TTC549 (cell line): ENCODE results near the gene CMC4.

Source experiments
- FAIRE-seq: peaks from 2 replicates; lab custom pipeline; 2012; peaks lifted over from hg19 to GRCh38; lab: Jason Lieb, UNC

The CMC4 gene, protein sequence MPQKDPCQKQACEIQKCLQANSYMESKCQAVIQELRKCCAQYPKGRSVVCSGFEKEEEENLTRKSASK

DNA sequence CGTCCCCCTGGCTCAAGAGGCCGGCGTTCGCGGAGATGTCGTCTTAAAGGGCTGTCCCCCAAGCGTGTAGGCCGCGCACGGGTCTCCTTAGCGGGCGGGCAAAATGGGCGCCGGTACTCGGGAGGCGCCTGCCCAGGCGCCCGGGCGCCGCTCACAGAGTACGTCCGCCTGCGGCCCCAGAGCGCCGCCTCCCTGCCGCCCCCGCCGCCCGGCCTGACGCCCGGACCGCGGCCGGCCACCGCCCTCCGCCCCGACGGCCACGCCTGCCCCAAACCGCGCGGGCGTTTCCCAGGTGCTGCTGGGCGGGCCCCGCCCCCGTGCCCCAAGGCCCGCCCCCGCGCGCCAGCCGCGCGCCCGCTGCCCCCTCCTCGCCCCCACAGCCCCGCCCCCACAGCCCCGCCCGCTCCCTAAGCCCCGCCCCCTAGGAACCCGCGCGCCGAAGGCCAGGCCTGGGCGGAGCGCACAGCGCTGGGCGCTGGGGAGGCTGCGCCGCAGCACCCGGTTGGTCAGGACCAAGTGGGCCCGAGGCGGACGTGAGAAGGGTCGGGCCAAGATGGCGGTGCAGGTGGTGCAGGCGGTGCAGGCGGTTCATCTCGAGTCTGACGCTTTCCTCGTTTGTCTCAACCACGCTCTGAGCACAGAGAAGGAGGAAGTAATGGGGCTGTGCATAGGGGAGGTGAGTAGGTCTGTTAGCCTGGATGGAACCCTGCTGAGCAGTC lies at the start of gene CMC4, which contains the start of the genes BRCC3 and MTCP1:
Gene CMC4 (minus strand): TSS at position 162 of the 719 bp plus-strand sequence. CDS start 7,113 bp downstream, outside the sequence.
Gene BRCC3 (plus strand): TSS at position 534 of the 719 bp plus-strand sequence. CDS start 20 bp downstream, at position 554.
Gene MTCP1 (minus strand): TSS at position 162 of the 719 bp plus-strand sequence. CDS start 5,126 bp downstream, outside the sequence.
- FAIRE-seq: no peak

DNA sequence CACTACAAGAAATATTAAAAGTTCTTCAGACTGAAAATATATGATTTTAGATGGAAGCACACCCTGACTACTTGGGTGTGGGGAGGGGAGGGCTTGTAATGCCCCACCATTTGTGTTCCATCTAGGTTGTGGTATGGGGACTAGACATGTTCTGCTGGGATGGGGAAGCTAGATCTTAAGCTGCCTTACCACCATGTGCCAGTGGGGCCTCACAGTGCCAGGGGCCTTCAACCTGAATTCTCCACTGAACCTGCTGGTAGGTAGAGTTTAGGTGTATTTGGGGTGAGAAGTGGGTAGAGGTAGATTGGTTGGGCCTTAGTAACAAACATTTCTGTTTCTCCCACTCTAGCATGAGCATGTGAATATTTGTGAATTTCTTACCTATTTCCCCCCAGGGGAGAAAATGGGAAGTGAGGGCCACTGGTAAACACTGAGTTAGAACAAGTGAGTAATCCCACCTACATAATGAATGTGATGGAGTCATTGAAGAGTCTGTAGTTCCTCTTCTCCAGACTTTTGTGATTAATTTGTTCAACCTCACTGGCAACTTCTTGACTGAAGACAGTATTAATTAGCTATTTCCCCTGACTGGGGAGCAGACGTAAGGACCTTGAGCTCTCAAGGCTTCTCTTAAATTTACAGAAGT lies 44.4 kb upstream of the CMC4 start:
- no peak for FAIRE-seq

DNA sequence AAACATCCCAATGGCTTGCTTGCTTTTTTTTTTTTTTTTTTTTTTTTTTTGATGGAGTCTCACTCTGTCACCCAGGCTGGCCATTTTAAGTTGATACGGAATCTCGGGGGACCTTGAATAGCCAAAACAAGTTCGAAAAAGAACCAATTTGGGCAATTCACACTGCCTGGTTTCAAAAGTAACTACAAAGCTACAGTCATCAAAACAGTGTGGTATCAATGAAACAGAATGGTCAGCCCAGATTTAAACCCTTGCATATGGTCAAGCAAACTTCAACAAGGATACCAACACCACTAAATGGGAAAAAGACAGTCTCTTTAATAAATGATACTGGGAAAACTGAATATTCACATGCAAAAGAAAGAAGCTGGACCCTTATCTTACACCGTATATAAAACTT lies 42.2 kb upstream of the CMC4 start:
- FAIRE-seq: no peak

DNA sequence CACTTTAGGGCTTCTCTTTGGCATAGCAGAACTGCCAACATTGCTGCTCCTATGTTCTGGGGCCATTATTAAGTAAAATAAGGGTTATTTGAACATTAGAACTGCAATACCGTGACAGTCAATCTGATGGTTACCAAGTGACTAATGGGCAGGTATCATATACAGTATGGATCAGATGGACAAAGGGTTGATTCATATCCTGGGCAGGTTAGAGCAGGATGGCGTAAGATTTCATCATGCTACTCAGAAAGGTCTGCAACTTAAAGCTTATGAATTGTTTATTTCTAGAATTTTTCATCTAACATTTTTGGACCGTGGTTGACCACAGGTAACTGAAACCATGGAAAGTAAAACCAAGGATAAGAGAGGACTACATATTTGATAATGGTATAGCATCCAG lies 41.2 kb upstream of the CMC4 start:
- FAIRE-seq: no peak

DNA sequence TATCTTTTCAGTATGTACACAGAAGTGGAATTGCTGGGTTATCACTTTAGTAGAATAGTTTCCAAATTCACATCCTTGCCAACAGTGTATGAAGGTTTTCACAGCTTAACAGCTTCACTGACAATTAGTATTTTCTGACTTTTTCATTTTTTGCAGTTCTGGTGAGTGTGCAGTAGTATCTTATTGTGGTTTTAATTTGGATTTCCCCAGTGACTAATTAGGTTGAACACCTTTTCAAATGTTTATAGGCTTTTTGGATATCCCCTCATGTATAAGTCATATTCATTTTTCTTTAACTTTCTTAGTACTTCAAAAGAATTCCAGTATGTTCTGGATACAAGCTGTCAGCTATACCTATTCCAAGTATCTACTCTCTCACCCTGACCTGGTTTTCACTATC lies 37.5 kb upstream of the CMC4 start:
- no peak for FAIRE-seq

GRCh38 chrX:155105919-155106318 lies 35.0 kb upstream of the CMC4 start:
- no peak for FAIRE-seq

DNA sequence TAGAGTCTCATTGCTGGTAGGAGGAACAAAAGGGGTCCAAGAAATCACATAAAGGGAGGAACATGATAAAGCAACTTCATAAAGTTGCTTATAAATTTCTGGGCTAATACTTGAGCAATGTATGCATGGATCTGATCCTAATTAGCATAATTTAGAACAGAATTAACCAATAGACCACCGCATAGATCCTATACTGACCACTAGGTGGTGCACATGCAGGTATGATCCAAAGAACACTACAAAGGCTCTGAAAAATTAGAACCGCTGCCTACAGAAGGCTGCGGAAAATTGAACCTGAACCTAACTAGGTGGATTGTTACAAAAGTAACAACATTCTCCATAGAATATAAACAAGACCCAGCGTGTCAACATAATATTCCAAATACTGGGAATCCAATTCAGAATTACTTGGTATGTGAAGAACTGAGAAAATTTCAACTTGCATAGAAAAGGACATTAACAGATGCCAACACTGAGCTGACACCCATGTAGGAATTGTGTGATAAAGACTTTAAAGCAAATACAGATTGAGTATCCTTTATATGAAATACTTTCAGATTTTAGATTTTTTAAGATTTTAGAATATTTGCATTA lies 23.6 kb upstream of the CMC4 start:
- no peak for FAIRE-seq

GRCh38 chrX:155086961-155087735 lies 16.2 kb upstream of the CMC4 start:
- no peak for FAIRE-seq

GRCh38 chrX:155086202-155086840 lies 15.4 kb upstream of the CMC4 start:
- no peak for FAIRE-seq

- no peak for FAIRE-seq
Observed at GRCh38 chrX:155071694-155072280, 851 bp upstream of the CMC4 start.

GRCh38 chrX:155070663-155070974 lies 317 bp downstream of the CMC4 start:
- no peak for FAIRE-seq

DNA sequence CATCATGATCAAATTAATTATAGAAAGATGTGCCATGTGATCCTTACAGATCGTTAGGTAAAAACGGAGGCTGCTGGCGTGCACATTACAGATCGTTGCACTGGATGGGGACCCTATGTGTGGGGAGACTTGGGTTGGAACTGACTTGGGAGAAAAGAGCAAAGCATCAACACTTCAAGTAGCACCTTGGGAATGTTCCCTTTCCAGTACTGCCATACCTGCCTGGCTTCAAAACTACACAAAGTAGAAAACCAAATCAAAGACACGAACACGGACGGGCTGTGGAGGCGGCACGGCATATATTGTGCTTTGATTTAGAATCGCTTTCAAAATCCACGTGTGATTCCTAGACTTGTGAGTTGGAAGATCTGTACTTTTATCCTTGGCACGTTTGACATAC lies 898 bp downstream of the CMC4 start:
- FAIRE-seq: no peak

DNA sequence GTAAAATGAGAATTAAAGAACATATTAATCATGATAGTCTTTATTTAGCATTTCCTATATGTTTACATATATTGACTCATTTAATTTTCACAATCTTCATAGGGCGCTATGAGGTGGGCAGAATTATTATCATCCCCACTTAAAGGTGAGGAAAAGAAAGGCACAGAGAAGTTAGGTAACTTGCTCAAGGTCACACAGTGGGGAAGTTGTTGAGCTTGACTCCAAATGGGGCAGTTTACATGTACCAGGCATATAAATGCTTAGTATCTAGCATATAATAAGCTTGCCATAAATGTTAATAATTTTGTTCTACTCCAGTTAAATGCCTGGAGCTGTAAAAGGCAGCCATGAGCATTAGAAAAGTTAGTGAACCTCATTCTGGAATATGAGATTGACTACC lies 1.5 kb downstream of the CMC4 start:
- FAIRE-seq: no peak

- FAIRE-seq: no peak
Observed at GRCh38 chrX:155068165-155068564, 2.8 kb downstream of the CMC4 start.

GRCh38 chrX:155065035-155065734 lies 5.8 kb downstream of the CMC4 start:
- FAIRE-seq: no peak

GRCh38 chrX:155061760-155062159 lies 9.2 kb downstream of the CMC4 start:
- no peak for FAIRE-seq

DNA sequence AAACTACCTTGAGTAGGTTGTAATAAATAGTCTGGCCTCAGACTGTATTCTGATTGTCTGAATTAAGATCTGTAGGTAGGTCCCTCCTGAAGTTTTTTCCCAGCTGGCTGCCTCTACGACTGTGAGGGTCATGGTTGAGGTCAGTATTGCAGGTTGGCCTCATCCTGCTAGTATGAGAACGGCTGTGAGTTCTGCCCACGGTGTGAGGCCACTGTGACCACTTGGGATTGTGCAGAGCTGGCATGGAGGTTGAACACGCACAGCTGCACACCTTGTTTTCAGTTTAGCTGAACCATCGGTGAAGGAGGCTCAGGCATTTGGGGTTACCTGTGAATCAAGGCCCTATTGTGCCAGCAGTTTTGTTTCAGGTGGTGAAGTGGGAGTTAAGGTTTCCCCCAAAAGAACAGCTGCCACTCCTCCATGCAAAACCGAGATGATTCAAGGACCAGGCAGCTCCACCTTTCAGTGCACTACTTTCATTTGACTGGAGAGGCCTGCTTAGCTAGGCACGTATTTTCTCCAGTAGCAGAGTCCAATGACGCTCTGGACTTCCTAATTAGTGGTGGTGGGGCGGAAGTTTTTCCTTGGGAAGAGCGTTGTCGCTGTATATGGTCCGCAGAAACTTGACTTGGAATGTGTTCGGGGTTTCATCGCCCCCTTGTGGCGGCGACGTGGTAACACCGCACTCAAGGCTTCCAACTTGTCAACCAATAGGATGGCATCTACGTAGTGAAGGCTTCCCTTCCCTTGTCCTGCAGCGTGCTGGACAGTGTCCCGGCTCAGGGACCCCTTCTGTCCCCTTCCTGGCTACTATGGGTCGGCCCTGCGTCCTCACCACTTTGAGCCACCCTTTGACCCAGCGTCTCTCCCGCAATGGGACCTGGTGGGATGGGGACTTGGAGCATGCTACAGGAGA lies 13.8 kb downstream of the CMC4 start:
- FAIRE-seq: no peak

DNA sequence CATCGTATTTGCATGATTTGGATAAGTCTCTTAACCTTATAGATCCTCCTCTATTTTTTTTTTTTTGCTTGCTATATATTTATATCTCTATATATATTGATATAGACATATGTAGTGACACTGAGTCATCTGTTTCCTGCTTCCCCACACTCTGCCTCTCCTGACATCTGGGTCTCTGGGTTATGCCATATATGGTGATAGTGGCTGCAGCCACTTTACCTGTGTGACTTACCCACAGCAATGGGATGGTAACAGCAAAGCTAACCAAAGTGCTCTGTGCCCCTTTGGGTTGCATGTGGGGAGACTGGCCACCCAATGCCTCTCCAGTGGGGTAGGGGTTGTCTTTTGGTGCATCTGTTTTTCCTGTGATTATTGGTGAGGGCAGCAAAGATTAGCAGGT lies 14.5 kb downstream of the CMC4 start:
- FAIRE-seq: no peak

DNA sequence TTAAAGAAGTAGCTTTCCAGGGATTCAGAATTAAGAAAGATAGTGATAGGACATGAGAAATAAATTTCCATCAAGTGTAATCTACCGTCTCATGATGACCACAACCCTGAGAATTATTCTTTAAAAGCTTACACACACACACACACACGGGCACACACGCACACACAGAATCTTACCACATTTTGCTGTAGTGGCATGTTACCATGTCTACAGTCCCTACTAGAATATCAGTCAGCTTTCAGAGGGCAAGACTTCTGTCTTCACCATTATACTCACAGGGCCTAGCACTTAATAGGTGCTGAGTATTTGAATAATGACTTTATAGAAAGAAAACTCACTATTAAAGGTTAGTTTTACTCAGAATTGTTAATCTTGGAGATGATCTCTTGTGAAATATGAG lies 15.4 kb downstream of the CMC4 start:
- FAIRE-seq: no peak

DNA sequence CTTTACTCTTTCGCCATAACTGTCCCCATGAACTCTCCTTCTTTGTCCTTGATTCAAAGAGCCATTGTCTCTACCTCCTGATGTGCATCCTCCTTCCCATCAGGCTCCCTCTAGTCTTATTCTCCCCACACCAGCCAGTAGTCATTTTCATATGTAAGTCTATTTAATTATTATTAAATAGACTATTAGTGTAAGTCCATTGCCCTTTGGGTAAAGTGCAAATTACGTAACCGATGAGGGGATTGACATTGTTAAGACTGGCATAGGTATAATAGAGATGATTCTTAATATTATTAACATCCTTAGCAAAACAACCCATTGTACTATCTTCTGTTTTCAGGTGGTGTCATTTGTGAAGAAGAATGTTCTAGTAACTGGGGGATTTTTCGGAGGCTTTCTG lies 16.7 kb downstream of the CMC4 start:
- FAIRE-seq: no peak
